GM12878 (cell line): Measurements from ENCODE around the gene LY9. TPM values are rescaled to one million over a fixed set of nuclear protein-coding genes. Genes with fewer than 3 reads are reported as not detected.

ENCODE experiments used
- ATAC-seq: fragments of 200-7000 bp; cut with Tn5 transposase; 3 replicates; pipeline ENCODE4 v1.9.1; 2020; ENCODE audit warnings: mild to moderate bottlenecking, moderate library complexity
- BruUV-seq: library from RNA; stranded (reverse); fragments of 400-500 nt; replicated peaks from 2 replicates; lab custom pipeline; 2021; lab: Mats Ljungman, UMichigan
- CTCF ChIA-PET: fragments of 300-600 bp; sonication (Branson Sonifier 250); formaldehyde crosslinking; extraction: SDS; loops from one replicate; lab custom pipeline; 2021; ENCODE audit warnings: inconsistent platforms; lab: Yijun Ruan, JAX
- POLR2A ChIA-PET: fragments of 350-600 bp; formaldehyde crosslinking; extraction: SDS; loops from one replicate; lab custom pipeline; 2021; ENCODE audit warnings: inconsistent platforms; lab: Charles Lee
- RAD21 ChIA-PET: fragments of 300-600 bp; sonication (Branson Sonifier 250); formaldehyde crosslinking; loops from one replicate; lab custom pipeline; 2023; ENCODE audit warnings: antibody characterized with exemption; ENCODE audit not compliant: unreplicated experiment; lab: Charles Lee
- SMC1A ChIA-PET: fragments of 300-600 bp; sonication (Branson Sonifier 250); formaldehyde crosslinking; loops from one replicate; lab custom pipeline; 2023; ENCODE audit not compliant: unreplicated experiment, uncharacterized antibody; lab: Charles Lee
- DNase-seq: peaks from one replicate; pipeline ENCODE4 v3.0.0-alpha.2; 2011; ENCODE audit warnings: low read depth, low spot score
- FAIRE-seq: peaks from 3 replicates; lab custom pipeline; 2011; peaks lifted over from hg19 to GRCh38; lab: Jason Lieb, UNC
- H2AFZ ChIP-seq: 2 replicates; pipeline ENCODE4 v1.6.0; 2011; ENCODE audit warnings: low read depth, low read length, control low read depth; ENCODE audit not compliant: control insufficient read depth
- H3K27ac ChIP-seq: 2 replicates; pipeline ENCODE4 v1.5.1; 2011; ENCODE audit warnings: control low read depth; ENCODE audit not compliant: control insufficient read depth, insufficient read depth
- H3K27me3 ChIP-seq, 2 experiments: replicated peaks in 1 of 2; 2 replicates each; pipeline versions ENCODE4 v1.6.0 to v1.6.1; 2011; ENCODE audit warnings: low read length in 1 of 2; ENCODE audit not compliant: control insufficient read depth in 2 of 2, insufficient read depth in 2 of 2
- H3K36me3 ChIP-seq, 2 experiments: 2 replicates each; pipeline ENCODE4 v1.5.1; 2011; ENCODE audit warnings: low read length in 1 of 2; ENCODE audit not compliant: control insufficient read depth in 2 of 2, insufficient read depth in 2 of 2
- H3K4me1 ChIP-seq: 2 replicates; pipeline ENCODE4 v1.6.1; 2011; ENCODE audit warnings: mild to moderate bottlenecking, low read length, moderate library complexity, mixed read lengths; ENCODE audit not compliant: control insufficient read depth, insufficient read depth
- H3K4me2 ChIP-seq: 2 replicates; pipeline ENCODE4 v1.6.0; 2011; ENCODE audit warnings: control low read depth; ENCODE audit not compliant: control insufficient read depth, insufficient read depth
- H3K4me3 ChIP-seq: fragments of 200-600 bp; sonication (generic); 2 replicates; pipeline ENCODE4 v1.5.1; 2016
- H3K79me2 ChIP-seq: 2 replicates; pipeline ENCODE4 v1.6.0; 2011; ENCODE audit warnings: low read length; ENCODE audit not compliant: control insufficient read depth, insufficient read depth
- H3K9ac ChIP-seq: 2 replicates; pipeline ENCODE4 v1.8.0; 2011; ENCODE audit warnings: low read length, control low read depth, mixed read lengths; ENCODE audit not compliant: control insufficient read depth, insufficient read depth
- H3K9me3 ChIP-seq: replicated peaks from 3 replicates; pipeline ENCODE4 v1.5.1; 2011; ENCODE audit warnings: mild to moderate bottlenecking, low read length; ENCODE audit not compliant: control insufficient read depth, insufficient read depth
- H4K20me1 ChIP-seq: 2 replicates; pipeline ENCODE4 v1.6.0; 2011; ENCODE audit not compliant: control insufficient read depth, insufficient read depth
- CBFB ChIP-seq: IDR thresholded peaks from 2 replicates; pipeline ENCODE4 v1.6.1; 2016; ENCODE audit warnings: antibody characterized with exemption, low read depth
- CBX5 ChIP-seq: sonication (generic); IDR thresholded peaks from 2 replicates; pipeline ENCODE4 v1.6.1; 2016; ENCODE audit warnings: low read depth, moderate library complexity, mild to moderate bottlenecking, inconsistent platforms
- EED ChIP-seq: sonication (generic); IDR thresholded peaks from 2 replicates; pipeline ENCODE4 v1.6.1; 2016; ENCODE audit warnings: antibody characterized with exemption, low read depth
- IKZF1 ChIP-seq: fragments of 450-650 bp; conservative IDR thresholded peaks from 2 replicates; pipeline ENCODE4 v1.6.1; 2017; ENCODE audit warnings: antibody characterized with exemption, mild to moderate bottlenecking
- JUNB ChIP-seq: IDR thresholded peaks from 2 replicates; pipeline ENCODE4 v1.6.1; 2016; ENCODE audit warnings: antibody characterized with exemption, mild to moderate bottlenecking
- NKRF ChIP-seq: fragments of 450-650 bp; conservative IDR thresholded peaks from 2 replicates; pipeline ENCODE4 v1.6.1; 2017; ENCODE audit warnings: mild to moderate bottlenecking, moderate library complexity
- NR2F1 ChIP-seq: fragments of 450-650 bp; conservative IDR thresholded peaks from 2 replicates; pipeline ENCODE4 v1.6.1; 2017; ENCODE audit warnings: mild to moderate bottlenecking
- PAX8 ChIP-seq: fragments of 450-650 bp; IDR thresholded peaks from 2 replicates; pipeline ENCODE4 v1.6.1; 2017; ENCODE audit warnings: mild to moderate bottlenecking, moderate library complexity
- POLR2A ChIP-seq: IDR thresholded peaks from 2 replicates; pipeline ENCODE4 v1.6.1; 2011; ENCODE audit warnings: low read depth, mild to moderate bottlenecking, low read length
- POLR2AphosphoS2 ChIP-seq: IDR thresholded peaks from 2 replicates; pipeline ENCODE4 v1.6.1; 2011; ENCODE audit warnings: low read depth, mild to moderate bottlenecking, low read length, improper control_type of control experiment, moderate library complexity
- RB1 ChIP-seq: fragments of 450-650 bp; formaldehyde crosslinking; IDR thresholded peaks from 2 replicates; pipeline ENCODE4 v1.6.1; 2017; ENCODE audit warnings: mild to moderate bottlenecking, borderline replicate concordance
- RFX5 ChIP-seq: IDR thresholded peaks from 2 replicates; pipeline ENCODE4 v1.6.1; 2011; ENCODE audit warnings: low read depth, low read length, improper control_type of control experiment
- SKIL ChIP-seq: fragments of 450-650 bp; IDR thresholded peaks from 2 replicates; pipeline ENCODE4 v1.6.1; 2017; ENCODE audit warnings: mild to moderate bottlenecking, low read depth, inconsistent platforms; ENCODE audit not compliant: poor library complexity, severe bottlenecking
- SPI1 ChIP-seq: IDR thresholded peaks from 2 replicates; pipeline ENCODE4 v1.6.1; 2011; ENCODE audit warnings: low read depth, mild to moderate bottlenecking, low read length, moderate library complexity, borderline replicate concordance; ENCODE audit not compliant: insufficient read depth
- WRNIP1 ChIP-seq: IDR thresholded peaks from 2 replicates; pipeline ENCODE4 v1.6.1; 2011; ENCODE audit warnings: low read depth, low read length, improper control_type of control experiment, borderline replicate concordance
- ZNF217 ChIP-seq: fragments of 450-650 bp; IDR thresholded peaks from 2 replicates; pipeline ENCODE4 v1.6.1; 2017; ENCODE audit warnings: antibody characterized with exemption, mild to moderate bottlenecking
- ZNF592 ChIP-seq: fragments of 450-650 bp; IDR thresholded peaks from 2 replicates; pipeline ENCODE4 v1.6.1; 2017; ENCODE audit warnings: mild to moderate bottlenecking, moderate library complexity
- ZNF622 ChIP-seq: fragments of 450-650 bp; IDR thresholded peaks from 2 replicates; pipeline ENCODE4 v1.6.1; 2017; ENCODE audit warnings: mild to moderate bottlenecking, inconsistent platforms
- WGBS: methylation state at CpG from one replicate; pipeline ENCODE4 v1.1.6; 2016; ENCODE audit warnings: low lambda C conversion rate; ENCODE audit not compliant: insufficient replicate concordance, insufficient coverage; ENCODE audit errors: missing lambda C conversion rate; 5-methylcytosine and 5-hydroxymethylcytosine counted together
- in situ Hi-C: fragments of 300-500 bp; cut with MboI; formaldehyde crosslinking; loops from 9 replicates; pipeline ENCODE4 v1.14.3; 2018; ENCODE audit warnings: mixed read lengths
- intact Hi-C: fragments of 100-400 bp; cut with micrococcal nuclease; formaldehyde crosslinking; loops from one replicate; pipeline ENCODE4 v1.14.2; 2022; ENCODE audit not compliant: unreplicated experiment
- polyA plus RNA-seq, 11 experiments: library from polyadenylated mRNA; depleted of rRNA in 4 of 11; unstranded in 6 of 11; stranded (reverse) in 5 of 11; fragments of >200 nt; fragmentation: Nextera tagmentation in 4 of 11; fragmentation: Illumina TruSeq in 1 of 11; extraction: Ambion mirVana in 4 of 11; extraction: Trizol in 1 of 11; gene quantifications; 1 replicate in 1 of 11; 2 replicates in 10 of 11; pipeline versions ENCODE4 v1.2.1 to v1.2.3, GENCODE V29; 2011 to 2016; ENCODE audit warnings: inconsistent platforms in 2 of 11, missing spikeins in 2 of 11, low read depth in 1 of 11
- total RNA-seq, 4 experiments: library from RNA; depleted of rRNA in 3 of 4; stranded (reverse); fragments of >200 nt in 3 of 4; fragmentation: Illumina TruSeq in 1 of 4; extraction: Trizol in 1 of 4; gene quantifications; 2 replicates each; pipeline versions ENCODE4 v1.2.1 to v1.2.3, GENCODE V29; 2013 to 2021

The LY9 gene
- total and polyA plus RNA-seq, 10 of the 15 experiments (the other 5 are each of a cell fraction or from before 2014, with no cell fraction given): 2.7 to 12.5 (median 9.0) TPM

GRCh38 chr1:160794376-160794775, 1.6 kb upstream of the LY9 start:
- peaks cover 3% of the 10 kb centered on the region for H3K79me2 ChIP-seq
- ChIA-PET SMC1A (interaction anchor here (1.0 to 7.1 kb wide), 13 partner anchors 9 to 157 kb away, joined by 3 to 86 read pairs (median 4); no protein-coding TSS in a partner anchor), POLR2A (interaction anchor here (1.0 kb wide), 1 partner anchor 30 kb away, joined by 3 read pairs; no protein-coding TSS in a partner anchor), CTCF (interaction anchor here (0.8 to 9.3 kb wide), 9 partner anchors 17 to 276 kb away, joined by 3 to 192 read pairs (median 4); partner anchors contain the start of gene ARHGAP30), RAD21 (interaction anchor here (0.7 to 1.2 kb wide), 4 partner anchors 19 to 69 kb away, joined by 3 to 4 read pairs (median 3); no protein-coding TSS in a partner anchor)
- DNase-seq (no peak), ATAC-seq (no peak), FAIRE-seq (no peak)
- no peak for TF ChIP-seq CBX5
- no peak for TF ChIP-seq WRNIP1
- TF ChIP-seq IKZF1: no peak
- TF ChIP-seq CBFB: no peak
- TF ChIP-seq PAX8: no peak
- TF ChIP-seq SKIL: no peak
- no peak for TF ChIP-seq ZNF592
- TF ChIP-seq ZNF217: no peak
- no peak for TF ChIP-seq RFX5
- TF ChIP-seq JUNB: no peak
- no peak for TF ChIP-seq POLR2A
- no peak for TF ChIP-seq SPI1
- TF ChIP-seq POLR2AphosphoS2: no peak
- no peak for TF ChIP-seq RB1
- no peak for TF ChIP-seq NR2F1
- TF ChIP-seq ZNF622: no peak
- no peak for TF ChIP-seq NKRF
- TF ChIP-seq EED: no peak
- BruUV-seq: no TSS peak
- no peak overlapping the region for H3K27ac ChIP-seq
- no peaks in the 10 kb centered on the region for H3K36me3 ChIP-seq
- no peaks in the 10 kb centered on the region for H3K27me3 ChIP-seq
- in situ Hi-C loops: no loop called here
- intact Hi-C loops: no loop called here
- no peak overlapping the region for H3K4me3 ChIP-seq
- H3K4me2 ChIP-seq: no peak overlapping the region
- no peaks in the 10 kb centered on the region for H4K20me1 ChIP-seq
- no peaks in the 10 kb centered on the region for H3K9me3 ChIP-seq
- peaks cover 49% of the 10 kb centered on the region for H3K4me1 ChIP-seq
- 62% methylated on average over 3 of the region's 3 CpGs for WGBS
- H3K9ac ChIP-seq: no peak overlapping the region
- H2AFZ ChIP-seq: no peak overlapping the region
